ENCODE results near the gene INPP5F. TPM values are rescaled to one million over a fixed set of nuclear protein-coding genes. Genes with fewer than 3 reads are reported as not detected.

Gene INPP5F
- polyA plus RNA-seq, 1 donor (not counting 4 experiments of a cell fraction or from before 2014, with no cell fraction given): 21.1 TPM

DNA sequence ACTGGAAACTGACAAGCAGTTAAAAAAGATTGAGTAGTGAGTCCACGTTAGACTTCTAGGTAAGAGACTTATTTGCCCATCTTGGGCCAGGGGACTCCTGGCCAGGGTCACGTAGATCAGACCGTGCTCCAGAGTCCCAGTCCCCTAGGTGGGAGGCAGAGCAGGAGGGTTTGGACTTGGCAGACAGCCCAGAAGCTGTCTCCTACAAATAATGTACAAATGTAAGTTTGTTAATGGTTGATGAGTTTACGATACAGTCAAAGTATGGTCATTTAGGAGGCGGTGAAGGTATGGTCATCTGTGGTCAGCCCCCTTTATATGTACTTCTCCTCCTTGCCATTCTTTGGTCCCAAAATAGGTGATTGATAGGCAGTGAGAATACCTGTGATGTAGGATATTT is 28.2 kb downstream of the INPP5F start:
- Histone ChIP-seq H3K9me1 (ENCODE audit: control insufficient read depth, extremely low read depth, insufficient read depth, low read length) (no peaks in the 10 kb centered on the region), H3K4me2 (ENCODE audit: control insufficient read depth, extremely low read depth, insufficient read depth, low read depth, low read length) (no peak overlapping the region), H3K9me3 (ENCODE audit: control insufficient read depth, low read depth, low read length) (no peaks in the 10 kb centered on the region), H4K20me1 (ENCODE audit: control insufficient read depth, extremely low read depth, insufficient read depth, low read length) (no peaks in the 10 kb centered on the region), H2AFZ (ENCODE audit: control insufficient read depth, low read length) (no peak overlapping the region), H3K4me1 (ENCODE audit: control insufficient read depth, extremely low read depth, insufficient read depth, low read length) (no peaks in the 10 kb centered on the region), H3K27me3 (ENCODE audit: control insufficient read depth, extremely low read depth, insufficient read depth, low read length) (no peaks in the 10 kb centered on the region), H3K79me2 (ENCODE audit: control insufficient read depth, insufficient read depth, low read length) (peaks cover 16% of the 10 kb centered on the region), H3K36me3 (ENCODE audit: control insufficient read depth in 2 of 2, extremely low read depth in 1 of 2, insufficient read depth in 2 of 2, low read length in 2 of 2) (no peaks in the 10 kb centered on the region), H3K27ac (ENCODE audit: control insufficient read depth, insufficient read depth, low read length) (no peak overlapping the region), H3K9ac (ENCODE audit: control insufficient read depth, extremely low read depth, insufficient read depth, low read length) (no peak overlapping the region), H3K4me3 (ENCODE audit: control insufficient read depth in 2 of 3, extremely low read depth in 1 of 3, insufficient read depth in 2 of 3, low read depth in 1 of 3, low read length in 3 of 3) (no peak overlapping the region)
- FAIRE-seq: no peak
- TF ChIP-seq, protein P1, sequence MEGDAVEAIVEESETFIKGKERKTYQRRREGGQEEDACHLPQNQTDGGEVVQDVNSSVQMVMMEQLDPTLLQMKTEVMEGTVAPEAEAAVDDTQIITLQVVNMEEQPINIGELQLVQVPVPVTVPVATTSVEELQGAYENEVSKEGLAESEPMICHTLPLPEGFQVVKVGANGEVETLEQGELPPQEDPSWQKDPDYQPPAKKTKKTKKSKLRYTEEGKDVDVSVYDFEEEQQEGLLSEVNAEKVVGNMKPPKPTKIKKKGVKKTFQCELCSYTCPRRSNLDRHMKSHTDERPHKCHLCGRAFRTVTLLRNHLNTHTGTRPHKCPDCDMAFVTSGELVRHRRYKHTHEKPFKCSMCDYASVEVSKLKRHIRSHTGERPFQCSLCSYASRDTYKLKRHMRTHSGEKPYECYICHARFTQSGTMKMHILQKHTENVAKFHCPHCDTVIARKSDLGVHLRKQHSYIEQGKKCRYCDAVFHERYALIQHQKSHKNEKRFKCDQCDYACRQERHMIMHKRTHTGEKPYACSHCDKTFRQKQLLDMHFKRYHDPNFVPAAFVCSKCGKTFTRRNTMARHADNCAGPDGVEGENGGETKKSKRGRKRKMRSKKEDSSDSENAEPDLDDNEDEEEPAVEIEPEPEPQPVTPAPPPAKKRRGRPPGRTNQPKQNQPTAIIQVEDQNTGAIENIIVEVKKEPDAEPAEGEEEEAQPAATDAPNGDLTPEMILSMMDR (optimal IDR thresholded peaks at IDR 0.05 in 1 of 3, IDR thresholded peaks at IDR 0.05 in 1 of 3, conservative IDR thresholded peaks at IDR 0.05 in 1 of 3; ENCODE audit: extremely low read depth in 1 of 3, insufficient read depth in 2 of 3, low read length in 3 of 3): no peak
- TF ChIP-seq EZH2 (IDR thresholded peaks at IDR 0.05; ENCODE audit: low read length): no peak
- no peak for DNase-seq (ENCODE audit: low read depth, low spot score)
- dilution Hi-C loops (cut with MboI; ENCODE audit: extremely low pct_ligation_motif_present, low sequenced_read_pairs): no loop called here

DNA sequence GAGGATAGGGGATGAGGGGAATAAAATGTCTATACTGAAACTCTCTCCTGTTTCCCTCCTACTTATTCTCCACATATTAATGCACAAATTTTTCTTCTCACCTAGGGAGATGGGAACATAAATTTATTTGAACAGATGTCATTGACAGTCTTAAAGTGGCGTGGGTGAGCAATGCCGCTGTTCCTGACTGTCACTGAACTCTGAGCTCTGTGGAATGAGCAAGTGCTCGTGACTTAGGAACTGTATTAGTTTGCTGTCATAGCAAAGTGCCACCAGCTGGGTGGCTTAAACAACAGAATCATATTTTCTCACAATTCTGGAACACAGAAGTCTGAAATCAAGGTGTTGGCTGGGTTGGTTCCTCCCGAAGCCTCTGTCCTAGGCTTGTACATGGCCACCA is 29.1 kb downstream of the INPP5F start:
- Histone ChIP-seq H3K9me1 (ENCODE audit: control insufficient read depth, extremely low read depth, insufficient read depth, low read length) (no peaks in the 10 kb centered on the region), H3K9me3 (ENCODE audit: control insufficient read depth, low read depth, low read length) (no peaks in the 10 kb centered on the region), H3K27me3 (ENCODE audit: control insufficient read depth, extremely low read depth, insufficient read depth, low read length) (no peaks in the 10 kb centered on the region), H3K36me3 (ENCODE audit: control insufficient read depth in 2 of 2, extremely low read depth in 1 of 2, insufficient read depth in 2 of 2, low read length in 2 of 2) (peaks cover 0 to 1% of the 10 kb centered on the region in 2 experiments), H3K79me2 (ENCODE audit: control insufficient read depth, insufficient read depth, low read length) (peaks cover 16% of the 10 kb centered on the region), H3K4me2 (ENCODE audit: control insufficient read depth, extremely low read depth, insufficient read depth, low read depth, low read length) (no peak overlapping the region), H2AFZ (ENCODE audit: control insufficient read depth, low read length) (no peak overlapping the region), H3K4me1 (ENCODE audit: control insufficient read depth, extremely low read depth, insufficient read depth, low read length) (no peaks in the 10 kb centered on the region), H4K20me1 (ENCODE audit: control insufficient read depth, extremely low read depth, insufficient read depth, low read length) (no peaks in the 10 kb centered on the region), H3K4me3 (ENCODE audit: control insufficient read depth in 2 of 3, extremely low read depth in 1 of 3, insufficient read depth in 2 of 3, low read depth in 1 of 3, low read length in 3 of 3) (no peak overlapping the region), H3K9ac (ENCODE audit: control insufficient read depth, extremely low read depth, insufficient read depth, low read length) (no peak overlapping the region), H3K27ac (ENCODE audit: control insufficient read depth, insufficient read depth, low read length) (no peak overlapping the region)
- TF ChIP-seq, protein P1 (optimal IDR thresholded peaks at IDR 0.05 in 1 of 3, IDR thresholded peaks at IDR 0.05 in 1 of 3, conservative IDR thresholded peaks at IDR 0.05 in 1 of 3; ENCODE audit: extremely low read depth in 1 of 3, insufficient read depth in 2 of 3, low read length in 3 of 3): no peak
- FAIRE-seq (no peak), DNase-seq (ENCODE audit: low read depth, low spot score) (no peak)
- dilution Hi-C loops (cut with MboI; ENCODE audit: extremely low pct_ligation_motif_present, low sequenced_read_pairs): no loop called here
